NT2/D1 (cell line): ENCODE data around the gene ZNF862.

Experiments
- DNase-seq: peaks from one replicate; pipeline ENCODE4 v3.0.0-alpha.2; 2011; ENCODE audit warnings: low read depth, low spot score
- H3K27me3 ChIP-seq: 2 replicates; pipeline ENCODE4 v1.6.0; 2011; ENCODE audit warnings: mild to moderate bottlenecking; ENCODE audit not compliant: insufficient read length, insufficient read depth
- H3K36me3 ChIP-seq: 2 replicates; pipeline ENCODE4 v1.6.1; 2011; ENCODE audit warnings: mild to moderate bottlenecking, low read length, mixed read lengths; ENCODE audit not compliant: insufficient read depth, insufficient read length
- H3K4me1 ChIP-seq: 2 replicates; pipeline ENCODE4 v1.5.1; 2011; ENCODE audit not compliant: insufficient read depth, insufficient read length
- H3K4me3 ChIP-seq: 2 replicates; pipeline ENCODE4 v1.5.1; 2011; ENCODE audit warnings: low read depth; ENCODE audit not compliant: insufficient read length
- H3K9ac ChIP-seq: 2 replicates; pipeline ENCODE4 v1.6.0; 2011; ENCODE audit warnings: low read depth; ENCODE audit not compliant: insufficient read length
- H3K9me3 ChIP-seq: 2 replicates; pipeline ENCODE4 v1.5.1; 2011; ENCODE audit warnings: mild to moderate bottlenecking, low read length; ENCODE audit not compliant: insufficient read depth
- SUZ12 ChIP-seq: IDR thresholded peaks from 2 replicates; pipeline ENCODE4 v1.6.1; 2011; ENCODE audit not compliant: insufficient read length, insufficient read depth; ENCODE audit errors: extremely low read depth
- YY1 ChIP-seq: IDR thresholded peaks from 2 replicates; pipeline ENCODE4 v1.6.1; 2011; ENCODE audit not compliant: insufficient read length, insufficient read depth
- ZNF274 ChIP-seq: IDR thresholded peaks from 2 replicates; pipeline ENCODE4 v1.6.1; 2011; ENCODE audit warnings: mild to moderate bottlenecking, low read depth, low read length

Gene ZNF862

DNA sequence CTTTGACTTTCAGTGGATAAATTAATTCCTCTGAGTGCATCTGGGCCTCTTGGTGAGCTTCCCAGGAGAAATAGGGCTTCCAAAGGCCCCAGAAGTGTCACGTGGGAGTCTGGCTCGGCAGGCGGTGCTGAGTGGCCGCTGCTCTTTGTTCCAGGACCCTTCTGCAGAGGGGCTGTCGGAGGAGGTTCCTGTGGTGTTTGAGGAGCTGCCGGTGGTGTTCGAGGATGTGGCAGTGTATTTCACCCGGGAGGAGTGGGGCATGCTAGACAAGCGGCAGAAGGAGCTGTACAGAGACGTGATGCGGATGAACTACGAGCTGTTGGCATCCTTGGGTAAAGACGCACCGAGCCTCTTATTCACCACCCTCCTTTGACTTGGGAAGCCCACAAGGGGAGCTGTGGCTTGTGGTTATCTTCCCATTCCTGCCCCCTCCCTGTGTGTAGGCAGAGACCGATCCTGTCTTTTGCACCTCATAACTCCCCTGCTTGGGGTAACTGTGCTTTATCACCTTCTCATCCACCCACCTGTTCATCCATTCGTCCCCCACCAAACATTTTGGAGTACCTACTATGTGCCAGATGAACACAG lies 11.9 kb downstream of the ZNF862 start:
- Histone ChIP-seq H3K9ac (no peak overlapping the region), H3K27me3 (no peaks in the 10 kb centered on the region), H3K9me3 (no peaks in the 10 kb centered on the region), H3K4me3 (no peak overlapping the region), H3K36me3 (no peaks in the 10 kb centered on the region), H3K4me1 (peaks cover 2% of the 10 kb centered on the region)
- no peak for TF ChIP-seq SUZ12
- no peak for TF ChIP-seq ZNF274
- no peak for DNase-seq

DNA sequence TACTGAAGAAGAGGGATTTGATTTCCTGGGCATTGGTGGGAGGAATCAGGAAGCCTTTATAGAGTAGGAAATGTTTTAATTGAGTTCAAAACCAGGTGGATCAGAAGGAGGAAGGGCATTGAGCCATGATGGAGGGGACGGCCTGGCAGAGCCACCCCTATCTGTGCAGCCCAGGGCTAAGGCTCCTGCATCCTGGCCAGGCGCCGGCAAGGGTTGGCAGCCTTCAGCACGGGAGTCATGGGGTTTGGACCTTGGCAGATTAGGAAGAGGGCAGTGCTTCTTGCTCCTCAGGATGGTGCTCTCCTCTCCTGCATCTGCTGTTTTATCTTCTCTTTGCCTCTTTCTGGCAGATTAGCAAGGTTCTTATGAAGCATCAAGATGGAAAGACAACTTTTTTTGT lies 12.5 kb downstream of the ZNF862 start:
- H3K9ac ChIP-seq, result no peak overlapping the region
- DNase-seq, result no peak
- no peaks in the 10 kb centered on the region for H3K9me3 ChIP-seq
- H3K36me3 ChIP-seq, result no peaks in the 10 kb centered on the region
- H3K4me1 ChIP-seq, result peaks cover 4% of the 10 kb centered on the region
- no peaks in the 10 kb centered on the region for H3K27me3 ChIP-seq
- H3K4me3 ChIP-seq, result no peak overlapping the region
- no peak for TF ChIP-seq ZNF274
- no peak for TF ChIP-seq YY1
- no peak for TF ChIP-seq SUZ12

DNA sequence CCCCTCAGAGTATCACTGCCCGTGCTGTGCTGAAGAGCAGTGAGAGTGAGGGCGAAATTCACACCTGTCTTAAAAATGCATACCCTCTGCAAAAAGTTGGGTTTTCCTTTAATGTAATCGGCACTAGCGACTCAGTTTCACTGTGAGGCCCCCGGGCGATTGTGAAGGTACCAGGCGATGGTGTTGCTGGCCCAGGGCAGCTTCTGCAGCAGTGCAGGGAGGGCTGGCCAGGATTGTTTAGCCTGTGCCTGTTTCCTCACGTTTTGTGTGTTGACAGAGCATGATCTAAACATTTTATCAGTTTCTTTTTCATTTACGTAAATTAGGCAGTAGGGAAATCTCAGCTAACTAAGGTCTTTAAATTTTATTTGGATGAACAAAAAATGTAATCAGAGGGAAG lies 13.3 kb downstream of the ZNF862 start:
- H3K9me3 ChIP-seq, result no peaks in the 10 kb centered on the region
- no peak overlapping the region for H3K4me3 ChIP-seq
- TF ChIP-seq ZNF274, result no peak
- TF ChIP-seq YY1, result no peak
- TF ChIP-seq SUZ12, result no peak
- H3K9ac ChIP-seq, result no peak overlapping the region
- H3K36me3 ChIP-seq, result no peaks in the 10 kb centered on the region
- no peak for DNase-seq
- H3K27me3 ChIP-seq, result no peaks in the 10 kb centered on the region
- H3K4me1 ChIP-seq, result peaks cover 7% of the 10 kb centered on the region

DNA sequence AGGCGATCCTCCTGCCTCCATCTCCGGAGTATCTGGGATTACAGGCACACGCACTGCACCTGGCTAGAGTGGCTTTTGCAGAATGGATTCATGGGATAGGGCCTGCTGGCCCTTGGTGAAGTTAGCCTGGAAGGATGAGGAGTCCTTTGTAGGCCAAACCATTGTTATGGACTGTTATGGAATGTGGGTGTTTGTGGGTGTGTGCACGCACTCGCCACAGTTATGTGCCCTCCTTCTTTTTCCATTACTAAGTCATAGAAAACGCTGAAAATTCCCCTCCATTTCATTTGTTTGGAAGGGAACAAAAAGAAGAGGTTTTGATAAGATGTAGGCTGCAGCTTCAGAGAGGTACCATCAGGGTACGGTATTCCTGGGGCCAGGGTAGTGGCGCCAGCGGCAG lies 15.0 kb downstream of the ZNF862 start:
- H3K9me3 ChIP-seq, result no peaks in the 10 kb centered on the region
- H3K27me3 ChIP-seq, result no peaks in the 10 kb centered on the region
- DNase-seq, result no peak
- H3K4me3 ChIP-seq, result no peak overlapping the region
- H3K36me3 ChIP-seq, result no peaks in the 10 kb centered on the region
- no peak overlapping the region for H3K9ac ChIP-seq
- no peak for TF ChIP-seq ZNF274
- TF ChIP-seq YY1, result no peak
- TF ChIP-seq SUZ12, result no peak
- H3K4me1 ChIP-seq, result peaks cover 7% of the 10 kb centered on the region

DNA sequence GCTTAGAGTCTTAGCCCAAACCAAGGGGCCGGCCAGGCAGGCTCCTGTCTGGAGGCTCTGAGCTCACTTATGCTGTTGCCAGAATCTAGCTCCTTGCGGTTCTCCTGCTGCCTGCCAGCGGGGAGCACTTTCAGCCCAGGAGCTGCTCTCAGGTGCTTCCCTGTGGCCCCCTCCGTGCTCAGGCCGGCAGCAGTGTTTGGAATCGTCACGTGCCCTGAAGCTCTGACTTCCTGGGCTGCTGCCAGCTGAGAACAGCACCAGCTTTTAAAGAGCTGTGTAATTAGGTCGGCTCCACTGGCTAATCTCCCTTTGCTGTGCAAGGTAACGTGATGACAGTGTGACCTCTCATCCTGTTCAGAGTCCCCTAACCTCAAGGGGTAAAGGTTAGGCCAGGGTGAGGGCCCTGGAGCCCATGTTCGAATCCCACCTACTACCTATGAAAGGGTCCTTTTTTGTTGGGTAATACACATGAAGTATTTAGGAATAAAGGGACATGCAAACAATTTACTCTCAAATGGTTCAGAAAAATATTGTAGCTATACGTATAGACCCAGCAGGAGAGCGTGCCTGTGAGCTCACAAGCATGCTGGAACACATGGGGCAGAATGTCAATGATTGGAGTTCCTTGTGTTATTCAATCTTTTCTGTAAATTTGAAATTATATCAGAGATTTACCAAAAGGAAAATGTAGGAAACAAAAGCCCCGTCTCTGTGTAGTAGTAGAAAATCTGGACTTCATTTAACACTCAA lies 16.6 kb downstream of the ZNF862 start:
- Histone ChIP-seq H3K4me1 (peaks cover 7% of the 10 kb centered on the region), H3K36me3 (no peaks in the 10 kb centered on the region), H3K9ac (no peak overlapping the region), H3K4me3 (no peak overlapping the region), H3K27me3 (no peaks in the 10 kb centered on the region), H3K9me3 (no peaks in the 10 kb centered on the region)
- no peak for DNase-seq
- TF ChIP-seq ZNF274, result no peak
- TF ChIP-seq YY1, result no peak
- TF ChIP-seq SUZ12, result no peak

DNA sequence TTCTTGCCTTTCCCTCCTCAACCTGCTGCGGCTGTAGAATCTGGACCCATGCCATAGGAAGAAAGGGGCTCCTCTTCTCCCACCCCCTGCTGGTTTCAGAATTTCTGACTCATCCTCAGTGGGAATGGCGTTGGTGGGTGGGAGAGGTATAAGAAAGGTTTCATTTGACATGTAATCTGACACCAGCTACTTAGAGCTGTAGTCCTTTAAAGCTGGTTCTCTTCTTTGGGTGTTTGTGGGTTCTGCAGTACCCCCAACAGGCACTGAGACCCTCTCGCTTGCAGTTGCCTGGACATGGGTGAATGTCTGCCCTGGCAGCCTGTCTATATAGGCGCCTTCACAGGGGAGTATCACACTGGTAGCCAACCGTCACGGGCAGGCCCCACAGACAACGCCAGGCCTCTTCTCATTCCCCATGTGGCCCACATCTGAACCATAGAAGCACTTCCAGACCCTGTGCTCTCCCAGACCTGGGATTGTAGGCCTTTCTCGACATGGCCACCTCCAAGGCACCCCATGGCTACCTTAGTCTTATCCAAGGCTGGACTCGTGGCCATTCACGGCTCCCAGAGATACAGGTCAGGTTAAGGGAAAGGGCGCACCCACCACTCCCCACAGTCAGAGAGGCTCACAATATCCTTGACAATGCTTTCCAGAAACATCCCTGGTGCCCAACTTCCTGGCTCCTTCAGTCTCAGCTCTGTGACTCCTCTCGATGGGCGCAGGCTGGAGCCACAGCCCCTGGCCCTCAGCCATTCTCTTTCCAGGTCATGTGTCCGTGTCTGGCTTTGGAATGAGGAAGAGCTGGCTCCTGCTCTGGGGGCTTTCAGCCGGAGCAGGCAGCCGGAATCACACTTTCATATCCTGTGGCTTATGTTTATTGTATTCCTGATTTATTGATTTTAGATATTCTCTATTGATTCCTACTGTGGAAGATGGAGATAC lies 17.5 kb downstream of the ZNF862 start:
- Histone ChIP-seq H3K4me1 (peaks cover 7% of the 10 kb centered on the region), H3K9ac (peak overlapping the region; percentile 61), H3K4me3 (no peak overlapping the region), H3K36me3 (no peaks in the 10 kb centered on the region), H3K9me3 (no peaks in the 10 kb centered on the region), H3K27me3 (no peaks in the 10 kb centered on the region)
- no peak for DNase-seq
- no peak for TF ChIP-seq SUZ12
- no peak for TF ChIP-seq YY1
- TF ChIP-seq ZNF274, result no peak

DNA sequence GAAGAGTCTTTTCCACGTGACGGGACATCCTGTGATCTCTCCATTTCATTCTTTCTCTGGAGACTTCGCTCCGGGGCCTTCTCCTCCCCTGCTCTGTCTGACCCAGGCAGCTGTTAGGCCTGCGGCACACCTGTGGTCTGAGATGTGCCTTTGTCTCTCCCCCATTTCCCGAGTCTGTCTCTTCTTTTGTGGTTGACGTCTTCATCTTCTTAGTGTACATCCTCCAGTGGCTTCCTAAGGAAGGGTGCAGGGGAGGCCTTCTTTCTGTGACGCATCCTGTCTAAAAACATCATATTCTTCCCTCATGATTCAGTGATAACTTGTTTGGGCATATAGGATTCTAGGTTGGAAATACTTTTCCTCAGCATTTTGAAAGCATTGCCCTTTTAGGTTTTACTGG lies 18.4 kb downstream of the ZNF862 start:
- no peak overlapping the region for H3K9ac ChIP-seq
- no peak overlapping the region for H3K4me3 ChIP-seq
- H3K27me3 ChIP-seq, result no peaks in the 10 kb centered on the region
- peaks cover 7% of the 10 kb centered on the region for H3K4me1 ChIP-seq
- H3K9me3 ChIP-seq, result no peaks in the 10 kb centered on the region
- no peaks in the 10 kb centered on the region for H3K36me3 ChIP-seq
- no peak for DNase-seq
- TF ChIP-seq YY1, result no peak
